Vagina (tissue), 2 donors: ENCODE measurements around the gene ACOX2.

Source experiments
- CTCF ChIP-seq, 3 experiments: fragments of 450-650 bp in 2 of 3; fragments of 200-600 bp in 1 of 3; sonication (generic) in 1 of 3; IDR thresholded peaks; one replicate each; pipeline ENCODE4 v1.5.1; 2017 to 2019; ENCODE audit warnings: antibody characterized with exemption in 3 of 3, mild to moderate bottlenecking in 2 of 3, moderate library complexity in 2 of 3
- POLR2A ChIP-seq, 2 donors: fragments of 450-650 bp; IDR thresholded peaks; one replicate each; pipeline ENCODE4 v1.6.1; 2017; ENCODE audit warnings: antibody characterized with exemption in 2 of 2, mild to moderate bottlenecking in 2 of 2, moderate library complexity in 2 of 2

- TF ChIP-seq POLR2A (IDR thresholded peaks at IDR 0.05) (no peak), CTCF (IDR thresholded peaks at IDR 0.05) (no peak)
These were observed 56.7 kb downstream of the ACOX2 start for GRCh38 chr3:58480309-58480708.
